NCI-H1436 (cell line): ENCODE results near the gene PAK5.
A peak's percentile ranks its signal among the peaks of the same experiment; 100 is the strongest.
"Not testable (repeated sequence)": the region's sequence is repeated elsewhere in the genome, so short reads cannot be mapped to it uniquely, and the experiment has no call there.

Source experiments
- DNase-seq: peaks from one replicate; lab custom pipeline; 2025; lab: John Stamatoyannopoulos, UW

PAK5 gene

DNA sequence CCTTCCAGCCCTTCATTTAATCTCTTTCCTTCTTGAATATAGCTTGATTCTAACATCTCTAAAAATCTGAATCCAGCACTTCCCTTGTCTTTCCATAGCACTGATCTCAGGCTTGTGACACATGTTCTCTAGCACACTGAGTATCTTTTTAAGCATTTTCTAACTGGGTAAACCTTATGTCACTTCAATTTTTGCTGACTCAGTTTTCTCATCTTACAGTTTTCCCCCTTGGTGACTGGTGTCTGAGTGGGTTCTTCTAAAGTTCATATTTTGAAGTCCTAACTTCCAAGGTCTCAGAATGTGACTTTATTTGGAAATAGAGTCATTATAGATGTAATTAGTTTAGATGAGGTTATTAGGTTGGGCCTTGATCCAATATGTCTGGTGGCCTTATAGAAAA, 153.9 kb downstream of the PAK5 start:
- DNase-seq, result no peak

DNA sequence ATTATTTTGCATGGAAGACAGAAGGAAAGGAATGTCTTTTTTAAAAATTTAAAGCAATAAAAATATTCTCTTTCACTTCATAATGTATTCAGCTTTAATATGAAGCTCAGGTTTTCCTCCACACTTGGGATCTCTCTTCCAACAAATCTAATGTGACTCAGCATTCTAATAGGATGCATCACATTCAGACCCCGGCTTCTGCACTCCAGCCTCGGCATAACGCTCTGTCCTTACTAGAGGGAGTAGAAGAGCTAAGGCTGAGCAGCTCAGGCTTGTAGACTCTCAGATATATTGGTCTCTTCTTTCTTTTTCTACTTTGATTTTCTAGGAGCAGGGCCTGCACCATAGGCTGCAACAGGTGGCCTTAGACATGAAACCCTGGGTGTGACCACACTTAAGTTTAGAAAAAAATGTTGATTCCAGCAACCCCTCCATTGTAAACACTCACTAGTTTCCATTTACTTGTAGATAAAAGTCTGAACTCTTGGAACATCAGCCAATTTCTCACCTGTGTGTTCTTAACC, 161.7 kb downstream of the PAK5 start:
- no peak for DNase-seq

DNA sequence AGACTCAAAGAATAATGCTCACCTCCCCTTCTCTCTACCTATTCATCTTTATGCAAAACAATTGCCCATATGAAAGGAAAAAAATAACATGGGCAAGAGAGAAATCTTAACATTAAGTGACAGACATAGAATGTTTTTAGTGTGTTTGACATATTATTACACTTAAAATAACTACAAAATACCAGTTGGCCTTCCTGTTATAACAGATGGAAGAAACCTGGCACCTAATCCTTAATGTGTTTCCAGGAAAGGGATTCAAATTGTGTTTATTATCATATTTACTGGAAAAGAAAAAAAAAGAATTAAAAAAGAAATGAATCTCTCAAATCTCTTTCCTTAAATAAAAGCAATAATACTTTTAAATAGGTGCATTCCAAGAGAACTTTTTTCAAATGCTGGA, 165.9 kb downstream of the PAK5 start:
- no peak for DNase-seq

DNA sequence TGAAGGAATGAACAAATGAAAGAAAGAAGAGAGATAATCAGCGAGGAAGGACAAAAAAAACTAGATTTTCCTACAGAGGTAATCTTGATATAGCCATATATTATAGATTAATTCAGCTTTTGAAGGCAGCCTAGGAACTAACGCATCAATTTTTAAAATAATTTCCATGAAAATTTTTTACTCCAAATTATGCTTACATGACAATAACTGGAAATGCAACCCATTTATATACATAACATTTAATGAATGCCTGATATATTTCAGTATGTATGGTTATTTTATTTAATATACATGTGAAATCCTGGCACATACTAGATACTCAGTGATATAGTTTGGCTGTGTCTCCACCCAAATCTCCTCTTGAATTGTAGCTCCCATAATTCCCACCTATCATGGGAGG, 166.8 kb downstream of the PAK5 start:
- DNase-seq, result no peak

DNA sequence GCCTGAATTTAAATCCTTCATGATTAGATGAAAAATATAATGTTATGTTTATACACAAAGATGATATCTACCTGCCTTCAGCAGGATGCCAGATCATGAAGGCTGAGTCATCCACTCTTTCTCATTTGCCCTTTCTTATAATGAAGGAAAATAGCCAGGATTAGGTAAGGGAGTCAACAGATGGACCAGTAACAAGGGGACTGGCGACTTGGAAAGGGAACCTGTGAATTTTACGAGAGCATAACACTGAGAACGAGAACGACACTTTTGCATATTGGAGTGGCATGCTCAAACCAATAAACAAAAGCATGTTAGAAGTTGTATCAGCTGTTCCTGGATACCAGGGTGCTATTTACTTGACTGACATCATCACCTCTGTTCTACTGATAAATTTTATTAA, 170.5 kb downstream of the PAK5 start:
- DNase-seq, result no peak

DNA sequence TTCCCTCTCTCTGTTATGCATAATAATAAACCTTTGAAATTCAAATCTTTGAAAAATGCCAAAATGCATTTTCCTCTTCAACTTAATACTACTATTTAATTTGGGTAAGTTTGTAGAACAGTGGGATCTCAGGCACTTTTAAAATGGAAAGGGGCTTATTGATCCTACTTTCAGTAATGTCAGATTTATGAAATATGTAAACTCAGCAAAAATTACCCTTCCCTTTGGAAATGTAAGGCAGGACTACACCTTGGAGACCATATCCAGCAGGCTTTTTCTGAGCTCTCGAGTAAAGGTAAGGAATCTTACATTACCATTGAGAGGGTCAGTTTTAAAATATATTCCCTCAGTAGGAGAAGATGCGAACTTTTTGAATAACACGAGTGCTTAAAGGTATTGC, 175.5 kb downstream of the PAK5 start:
- no peak for DNase-seq

DNA sequence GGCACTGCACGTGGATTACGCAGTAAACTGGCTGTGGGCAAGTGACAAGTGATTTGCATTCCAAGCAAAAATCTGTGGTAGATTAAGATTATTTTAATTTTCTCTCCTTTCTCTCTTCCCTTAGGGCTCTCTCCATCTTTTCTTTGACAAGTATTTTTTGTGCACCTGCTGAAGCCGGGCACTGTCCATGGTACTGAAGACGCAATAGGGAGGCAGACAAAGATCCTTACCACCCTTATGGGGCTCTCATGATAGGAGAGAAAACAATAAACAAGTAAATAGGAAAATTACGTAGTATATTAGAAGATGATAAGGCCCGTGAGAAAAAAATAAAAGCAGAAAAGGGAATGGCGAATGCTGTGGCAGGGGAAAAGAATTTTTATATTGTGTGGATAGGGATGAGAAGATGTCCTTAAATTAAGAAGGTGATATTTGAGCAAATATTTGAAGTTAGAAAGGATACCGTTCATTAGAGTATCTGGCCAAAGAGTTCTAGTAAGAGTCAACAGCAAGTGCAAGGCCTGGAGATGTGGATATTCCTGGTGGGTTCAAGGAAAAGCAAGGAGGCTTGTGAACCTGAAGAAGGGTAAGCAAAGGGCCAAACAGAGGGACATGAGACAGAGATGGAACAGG, 178.5 kb downstream of the PAK5 start:
- no peak for DNase-seq

DNA sequence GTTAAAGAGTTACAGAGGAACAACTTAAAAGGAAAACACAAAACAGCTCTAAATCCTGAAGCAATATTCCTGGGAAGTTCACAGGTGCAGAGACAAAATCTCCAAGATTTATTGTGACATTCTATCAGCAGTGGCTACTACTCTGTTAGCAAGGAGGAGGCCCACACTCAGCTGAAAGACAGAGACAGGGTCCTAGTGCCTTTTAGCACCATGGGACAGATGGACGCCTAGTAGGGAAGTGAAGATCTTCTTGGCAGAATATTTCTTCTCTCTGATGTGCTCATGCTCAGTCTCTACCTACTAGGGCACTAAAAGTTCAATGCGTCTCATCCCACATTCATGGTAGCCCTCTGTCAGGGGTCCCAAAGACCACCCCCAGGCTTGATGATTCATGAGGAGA, 191.1 kb downstream of the PAK5 start:
- no peak for DNase-seq

DNA sequence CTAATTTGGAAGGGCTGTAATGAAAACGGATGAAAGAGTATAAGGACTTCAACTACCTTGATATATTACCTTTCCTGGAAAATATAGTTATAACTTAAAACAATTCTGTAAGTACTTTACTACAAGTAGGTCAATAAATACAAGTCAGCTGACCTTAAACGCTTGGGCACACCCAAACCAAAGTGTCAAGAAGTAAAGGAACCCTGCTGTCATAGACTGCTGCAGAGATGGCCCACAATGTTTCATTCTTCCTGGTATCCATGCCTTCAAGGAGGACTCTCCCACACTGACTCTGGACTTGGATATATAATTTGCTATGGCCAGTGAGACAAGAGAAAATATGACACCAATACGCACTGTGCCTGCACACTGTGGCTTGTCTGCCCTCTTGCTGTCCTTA, 192.5 kb downstream of the PAK5 start:
- no peak for DNase-seq

DNA sequence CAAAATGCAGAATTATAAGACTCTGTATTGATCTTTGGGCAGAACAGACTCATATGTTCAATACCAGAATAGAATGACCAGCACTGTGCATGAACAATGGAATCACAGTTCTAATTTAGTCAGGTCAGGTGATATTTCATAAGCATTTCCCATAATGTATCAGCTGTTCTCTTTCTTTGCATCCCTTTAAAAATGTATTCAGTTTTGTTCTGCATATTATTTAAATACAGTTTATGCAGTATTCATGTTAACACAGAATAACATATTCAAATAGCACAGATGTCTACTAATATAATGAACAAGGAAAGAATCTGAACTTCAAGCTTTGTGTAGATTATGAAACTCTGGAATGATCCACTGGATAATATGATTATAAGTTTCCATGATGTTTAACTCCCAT, 196.0 kb downstream of the PAK5 start:
- DNase-seq, result no peak

DNA sequence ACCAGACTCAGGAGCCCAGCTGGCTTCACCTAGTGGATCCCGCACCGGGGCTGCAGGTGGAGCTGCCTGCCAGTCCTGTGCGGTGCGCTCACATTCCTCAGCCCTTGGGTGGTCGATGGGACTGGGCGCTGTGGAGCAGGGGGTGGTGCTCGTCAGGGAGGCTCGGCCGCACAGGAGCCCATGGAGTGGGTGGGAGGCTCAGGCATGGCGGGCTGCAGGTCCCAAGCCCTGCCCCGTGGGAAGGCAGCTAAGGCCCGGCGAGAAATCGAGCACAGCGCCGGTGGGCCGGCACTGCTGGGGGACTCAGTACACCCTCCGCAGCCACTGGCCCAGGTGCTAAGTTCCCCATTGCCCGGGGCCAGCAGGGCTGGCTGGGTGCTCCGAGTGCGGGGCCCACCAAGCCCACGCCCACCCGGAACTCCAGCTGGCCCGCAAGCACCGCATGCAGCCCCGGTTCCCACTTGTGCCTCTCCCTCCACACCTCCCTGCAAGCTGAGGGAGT, 197.3 kb downstream of the PAK5 start:
- not testable (repeated sequence) for DNase-seq

DNA sequence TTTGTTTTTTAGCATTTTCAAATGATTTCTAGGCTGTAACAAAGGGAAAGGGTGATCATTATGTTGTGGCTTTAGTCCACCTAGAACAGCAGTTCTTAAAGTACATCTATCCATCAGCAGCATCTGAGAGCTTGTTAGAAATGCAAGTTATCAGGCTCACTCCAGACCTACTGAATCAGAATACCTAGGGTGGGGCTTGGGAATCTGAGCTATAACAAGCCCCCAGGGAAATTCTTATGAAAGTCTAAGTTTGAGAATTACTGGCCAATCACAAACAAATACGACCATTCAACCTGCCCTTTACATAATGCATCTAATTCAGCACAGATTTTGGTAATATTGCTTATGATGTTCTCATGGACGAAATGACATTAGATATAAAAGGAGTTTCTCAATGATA, 201.0 kb downstream of the PAK5 start:
- no peak for DNase-seq

DNA sequence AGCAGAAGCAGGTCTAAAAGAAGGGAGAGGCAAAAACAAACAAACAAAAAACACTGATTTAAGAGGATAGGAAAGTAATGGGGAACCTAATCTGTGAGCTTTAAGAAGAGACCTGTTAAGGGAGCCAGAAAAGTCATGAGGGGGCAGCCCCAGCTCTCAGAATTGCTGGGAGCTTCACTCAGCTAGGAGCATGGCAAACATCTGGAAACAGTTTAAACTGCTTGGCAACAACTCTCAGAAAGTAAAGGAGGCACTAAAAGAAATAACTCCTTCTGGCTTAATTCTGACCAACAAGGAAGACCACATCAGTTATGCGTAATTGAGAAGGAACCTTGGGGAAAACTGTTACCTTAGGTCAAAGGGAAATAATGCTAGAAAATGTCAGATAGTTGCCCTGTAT, 203.1 kb downstream of the PAK5 start:
- DNase-seq, result no peak

DNA sequence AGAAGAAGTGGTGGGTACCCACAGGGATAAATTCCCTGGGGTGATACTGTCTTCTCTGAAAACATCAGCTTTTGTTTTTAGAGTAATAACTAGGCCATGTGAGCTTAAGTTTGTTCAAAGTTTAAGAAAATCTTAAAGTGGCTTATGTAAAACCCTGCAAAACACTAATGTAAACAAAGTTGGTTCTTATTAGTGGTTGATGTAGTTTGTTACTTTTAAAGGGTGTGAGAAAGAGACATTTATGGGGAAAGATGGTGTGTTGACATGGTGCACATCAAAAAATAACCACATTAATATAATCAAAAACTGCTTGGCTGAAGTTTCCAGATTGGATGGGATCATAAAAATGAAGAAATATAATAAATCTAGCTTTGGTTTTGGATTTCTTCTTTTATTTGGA, 204.5 kb downstream of the PAK5 start:
- DNase-seq, result no peak

DNA sequence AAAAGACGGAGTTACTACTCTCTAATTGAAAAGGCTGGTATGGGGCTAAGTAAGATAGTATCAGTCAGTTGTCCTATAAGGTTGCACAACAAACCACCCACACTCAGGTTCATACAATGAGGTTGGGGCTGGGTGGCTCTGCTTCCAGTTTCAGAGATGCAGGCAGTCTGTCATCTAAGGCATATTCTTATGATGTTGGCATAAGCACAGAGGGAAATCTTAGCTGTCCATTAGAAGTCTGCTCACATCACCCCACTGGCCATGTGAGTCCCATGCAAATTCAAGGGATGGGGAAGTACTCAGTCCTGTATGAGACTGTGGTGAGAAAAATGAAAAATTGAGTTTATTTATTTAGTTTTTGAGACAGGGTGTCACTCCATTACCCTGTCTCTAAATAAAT, 205.9 kb downstream of the PAK5 start:
- no peak for DNase-seq

DNA sequence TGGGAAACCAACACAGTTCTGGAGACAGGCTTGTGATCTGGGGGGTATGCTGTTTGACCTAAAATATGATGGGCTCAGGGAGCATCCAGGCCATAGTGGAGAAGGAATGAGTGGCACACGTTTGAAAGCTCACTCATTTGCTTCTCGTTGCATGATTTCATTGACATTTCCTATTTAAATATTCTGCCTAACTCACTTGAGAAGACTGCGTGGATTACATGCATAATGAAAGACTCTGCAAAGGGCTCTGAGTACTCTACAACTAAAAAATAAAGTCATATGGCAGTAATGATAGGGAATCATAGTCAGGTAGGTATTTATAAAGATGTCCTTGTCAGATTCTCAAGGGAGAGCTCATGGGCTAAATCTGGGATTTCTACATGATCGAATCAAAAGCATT, 206.6 kb downstream of the PAK5 start:
- DNase-seq, result no peak

DNA sequence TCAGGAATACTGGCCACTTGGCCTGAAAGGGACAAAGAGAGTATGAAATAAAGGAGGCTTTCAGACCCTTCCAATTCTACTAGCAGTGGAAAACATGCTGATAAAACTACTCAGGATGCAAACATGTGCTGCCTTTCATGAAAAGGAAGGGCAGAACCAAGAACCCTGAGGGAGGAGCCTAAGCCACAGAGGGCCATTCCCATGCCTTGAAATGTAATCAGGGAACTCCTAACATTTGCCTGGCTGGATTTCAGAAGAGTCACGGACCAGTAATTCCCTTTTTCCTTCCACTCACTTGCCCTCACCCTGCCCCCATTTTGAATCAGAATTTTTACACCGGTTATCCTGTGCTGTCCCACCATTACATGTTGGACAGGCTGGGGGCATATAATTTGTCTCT, 208.3 kb downstream of the PAK5 start:
- no peak for DNase-seq

DNA sequence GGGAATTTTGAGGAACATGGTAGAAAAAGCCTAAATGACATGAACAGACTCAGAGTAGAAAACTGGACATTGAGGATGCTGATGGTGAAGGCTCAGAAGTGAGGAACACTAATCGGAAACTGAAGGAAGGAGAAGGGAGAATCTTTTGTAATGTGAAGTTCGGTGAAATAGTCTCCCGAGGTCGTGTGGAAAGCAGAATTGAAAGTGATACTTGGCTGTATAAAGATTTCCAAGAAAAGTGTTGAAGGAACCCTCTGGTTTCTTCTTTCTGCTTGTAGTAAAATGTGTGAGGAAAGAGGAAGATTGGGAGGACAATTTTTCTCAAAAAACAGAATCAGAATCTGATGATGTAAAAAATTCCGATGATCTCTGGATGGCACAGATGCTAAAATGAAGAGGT, 209.0 kb downstream of the PAK5 start:
- DNase-seq, result no peak

DNA sequence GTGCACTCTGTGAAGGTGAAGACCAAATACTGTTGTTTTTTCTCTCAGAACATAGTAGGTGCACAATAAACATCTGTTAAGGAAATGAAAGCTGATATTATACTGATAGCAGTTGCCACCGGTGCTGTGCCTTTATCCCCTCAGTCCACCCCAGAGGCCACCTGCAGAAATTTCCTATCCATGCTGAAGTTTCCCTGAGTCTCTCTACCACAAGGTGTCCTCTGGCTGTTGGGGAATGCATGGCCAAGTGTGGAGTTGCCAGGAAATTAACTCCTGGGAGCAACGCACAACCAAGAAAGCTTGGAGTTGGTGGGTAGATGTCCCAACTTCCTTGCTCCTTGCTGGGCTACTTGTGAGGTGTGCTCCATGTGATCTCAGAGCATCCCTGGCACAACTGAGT, 210.3 kb downstream of the PAK5 start:
- no peak for DNase-seq

DNA sequence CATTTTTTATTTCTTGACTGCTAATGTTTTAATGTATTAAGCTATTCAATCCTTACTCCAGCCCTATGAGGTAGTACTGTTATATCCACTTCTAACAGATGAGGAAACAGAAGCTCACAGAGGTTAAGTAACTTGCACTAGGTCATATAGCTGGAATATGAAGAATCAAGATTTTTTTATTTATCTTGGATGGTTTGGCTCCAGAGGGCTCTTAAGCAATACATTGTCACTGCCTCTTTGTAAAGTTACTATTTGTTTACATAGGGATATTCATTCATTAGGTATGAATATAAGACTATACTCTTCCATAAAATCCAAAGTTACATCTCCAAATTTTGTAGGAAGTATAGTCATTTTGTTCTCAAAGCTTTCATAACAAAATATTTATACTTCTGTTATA, 210.7 kb downstream of the PAK5 start:
- no peak for DNase-seq

DNA sequence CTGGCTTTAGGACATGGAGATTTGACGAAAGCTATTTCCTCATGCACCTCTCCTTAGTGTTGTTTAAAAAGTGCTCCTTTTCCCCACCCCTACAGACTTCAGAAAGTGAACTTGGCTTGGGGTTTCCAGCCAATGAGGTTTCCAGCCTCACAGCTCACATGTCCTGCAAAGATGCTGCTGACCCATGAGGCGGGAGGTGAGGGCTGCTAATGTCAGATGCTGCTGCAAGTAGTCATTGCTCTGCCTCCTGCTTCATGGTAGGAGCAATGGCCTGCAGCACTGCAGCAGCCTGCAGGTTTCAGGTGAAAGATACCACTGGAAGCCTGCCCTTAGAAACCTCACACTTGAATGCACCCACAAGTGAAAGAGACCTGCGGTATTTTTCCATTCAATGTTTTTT, 211.7 kb downstream of the PAK5 start:
- DNase-seq, result no peak

DNA sequence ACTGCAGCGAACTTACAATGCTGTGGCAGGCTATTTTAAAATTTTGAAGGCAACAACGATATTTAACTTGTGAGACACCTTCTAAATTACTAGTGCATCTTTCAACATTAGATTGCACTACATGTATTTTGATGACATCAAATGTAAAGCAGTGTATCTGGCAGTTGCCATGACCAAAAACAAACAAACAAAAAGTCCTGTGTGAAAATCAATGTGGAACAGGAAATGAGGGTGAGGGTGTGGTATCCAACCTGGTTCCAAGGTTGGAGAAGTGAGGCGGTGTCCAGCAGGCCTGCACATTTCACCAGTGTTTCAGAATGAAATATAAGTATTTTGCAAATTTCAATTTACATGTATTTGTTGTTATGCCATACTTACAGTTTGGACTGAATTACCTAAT, 212.5 kb downstream of the PAK5 start:
- no peak for DNase-seq

DNA sequence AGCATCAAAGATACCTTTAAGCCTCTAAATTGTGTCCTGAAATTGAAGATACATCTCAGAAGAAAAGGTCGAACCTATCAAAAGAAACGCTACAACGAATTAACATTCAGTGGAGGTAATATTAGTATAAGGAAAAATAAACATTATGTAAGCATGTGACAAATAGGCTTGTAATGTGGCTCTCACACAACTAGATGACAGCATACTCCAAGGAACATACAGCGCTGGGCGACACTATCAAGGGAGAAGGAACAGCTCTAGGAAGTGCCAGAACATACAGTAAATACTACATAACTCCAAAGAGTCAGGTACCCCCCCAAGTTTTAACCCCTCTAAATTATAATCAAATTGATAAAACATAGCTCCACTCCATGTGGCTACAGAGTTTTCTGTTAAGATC, 220.9 kb downstream of the PAK5 start:
- DNase-seq, result peak; percentile 27

DNA sequence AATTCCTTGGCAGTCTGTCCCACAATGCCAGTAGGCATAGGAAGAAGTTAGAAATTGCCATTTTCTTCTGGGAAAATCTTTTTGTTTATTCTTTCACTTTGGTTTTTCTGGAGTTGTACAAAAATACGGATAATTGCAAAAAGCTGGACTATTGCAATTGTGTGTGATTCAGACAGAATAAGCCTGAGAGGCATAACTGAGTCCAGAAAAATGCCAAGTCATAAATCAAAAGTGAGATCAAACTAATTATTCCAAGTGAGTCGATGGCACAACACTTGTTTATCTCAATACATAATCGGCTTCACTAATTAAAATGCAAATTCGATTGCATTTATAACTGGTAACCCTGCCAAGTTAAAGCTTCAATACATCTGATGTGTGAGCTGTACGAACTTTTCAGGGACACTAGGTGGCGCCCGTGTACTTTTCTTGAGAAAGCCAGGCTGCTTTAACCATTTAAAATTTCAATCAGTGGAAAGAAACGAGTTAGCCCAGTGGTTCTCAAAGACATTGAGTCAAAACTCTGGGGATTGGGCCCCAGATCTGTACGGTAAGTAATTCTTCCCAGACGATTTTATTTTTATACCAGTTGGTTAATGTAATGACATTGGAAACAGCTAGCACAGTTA, 221.9 kb downstream of the PAK5 start:
- DNase-seq, result peak; percentile 77
